Measurements from ENCODE around the gene CYRIA.
A peak's percentile ranks its signal among the peaks of the same experiment; 100 is the strongest.

The CYRIA gene

DNA sequence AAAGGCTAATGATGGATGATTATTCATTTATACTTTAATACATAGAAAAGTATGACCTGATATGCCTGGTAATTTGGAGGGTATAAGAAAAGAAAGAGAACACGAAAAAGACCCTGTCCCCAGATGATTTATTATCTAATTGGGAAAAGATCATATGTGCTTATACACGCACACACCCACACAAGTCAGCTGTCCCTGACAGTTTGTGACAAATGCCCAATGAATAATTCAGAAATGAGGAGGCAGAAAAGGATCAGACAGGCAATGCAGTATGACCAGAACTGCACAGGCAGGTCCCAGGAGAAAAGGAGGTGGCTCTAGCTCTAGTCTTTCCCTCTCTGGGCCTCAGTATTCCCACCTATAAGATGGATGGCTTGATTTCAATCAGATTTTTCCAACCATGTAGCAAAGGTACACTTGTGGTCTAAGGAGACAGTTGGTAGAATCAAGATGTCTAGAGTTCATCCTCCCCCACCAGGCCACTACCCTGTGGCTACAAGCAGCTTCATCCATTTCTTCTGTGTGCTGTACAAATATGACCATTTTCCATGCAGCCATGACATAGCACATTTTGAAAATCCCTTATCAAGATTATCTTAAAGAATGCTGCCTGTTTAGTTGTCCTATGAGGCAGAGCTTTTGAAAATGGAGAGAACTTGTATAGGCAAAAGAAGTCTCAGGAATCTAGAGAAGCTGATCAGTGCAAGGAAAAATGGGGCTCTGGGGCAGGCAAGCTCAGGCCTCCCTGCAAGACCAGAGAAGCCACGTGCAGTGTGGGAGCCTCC, 19.7 kb downstream of the CYRIA start:
- no peaks in the 10 kb centered on the region for H3K4me1 Mint-ChIP-seq
- H3K4me3 Mint-ChIP-seq: no peak overlapping the region
- no peak for DNase-seq
- no peak overlapping the region for H3K27ac Mint-ChIP-seq
- no peaks in the 10 kb centered on the region for H3K27me3 Mint-ChIP-seq
- ATAC-seq: no peak
- H3K9me3 Mint-ChIP-seq: no peaks in the 10 kb centered on the region

DNA sequence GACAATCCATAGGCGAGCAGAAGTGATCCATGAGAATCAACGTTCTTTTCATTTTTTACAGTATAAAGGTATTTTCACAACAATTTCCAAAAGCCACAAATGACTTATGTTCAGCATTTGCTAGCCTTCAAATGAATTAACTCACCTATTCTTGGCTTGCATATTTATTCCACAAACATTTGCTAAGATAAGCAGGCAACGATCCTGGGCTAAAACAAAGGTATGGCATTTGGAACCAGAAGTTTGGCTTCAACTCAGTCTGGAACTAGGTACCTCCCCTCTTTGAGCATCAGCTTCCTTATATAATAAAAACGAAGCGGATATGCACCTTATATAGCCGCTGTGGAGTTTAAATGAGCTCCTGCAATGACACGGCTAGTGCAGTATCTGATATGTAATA, 20.5 kb downstream of the CYRIA start:
- no peaks in the 10 kb centered on the region for H3K9me3 Mint-ChIP-seq
- H3K4me1 Mint-ChIP-seq: no peaks in the 10 kb centered on the region
- H3K27me3 Mint-ChIP-seq: no peaks in the 10 kb centered on the region
- no peak for ATAC-seq
- no peak overlapping the region for H3K27ac Mint-ChIP-seq
- no peak for DNase-seq
- no peak overlapping the region for H3K4me3 Mint-ChIP-seq

DNA sequence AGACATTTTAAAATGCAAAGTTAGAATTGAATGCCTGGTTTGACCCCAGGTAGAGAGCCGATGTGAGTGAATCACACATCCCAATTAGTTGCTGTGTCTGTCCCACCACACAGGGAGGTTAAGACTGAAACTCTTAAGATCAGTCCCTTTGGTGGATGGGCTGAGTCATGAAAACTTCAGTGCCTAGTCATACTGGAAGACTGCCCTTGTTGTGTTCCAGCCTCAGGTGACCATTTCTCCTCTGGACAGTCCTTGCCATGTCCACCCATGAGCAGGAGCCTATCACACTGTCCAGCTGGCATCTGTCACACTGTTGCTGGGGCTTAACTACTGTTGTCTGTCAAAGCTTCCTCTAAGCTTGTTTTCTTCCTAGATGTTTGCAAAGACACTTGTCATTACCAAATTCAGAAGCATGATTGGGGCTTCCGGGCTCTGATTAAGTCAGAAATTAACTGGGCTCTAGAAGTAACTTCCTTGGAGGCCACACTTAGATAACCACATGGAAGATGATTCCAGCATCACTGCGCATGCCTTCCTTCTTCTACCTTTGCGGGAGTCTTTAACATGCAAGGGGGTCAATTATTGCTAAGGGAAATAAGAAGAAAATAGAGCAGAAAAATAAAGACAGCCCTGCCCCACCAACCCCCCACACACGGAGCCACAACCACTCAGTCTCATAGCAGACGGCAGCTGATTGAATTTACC, 21.3 kb downstream of the CYRIA start:
- DNase-seq (no peak), ATAC-seq (no peak)
- H3K9me3 Mint-ChIP-seq: no peaks in the 10 kb centered on the region
- H3K4me3 Mint-ChIP-seq: no peak overlapping the region
- H3K4me1 Mint-ChIP-seq: no peaks in the 10 kb centered on the region
- no peaks in the 10 kb centered on the region for H3K27me3 Mint-ChIP-seq
- no peak overlapping the region for H3K27ac Mint-ChIP-seq

DNA sequence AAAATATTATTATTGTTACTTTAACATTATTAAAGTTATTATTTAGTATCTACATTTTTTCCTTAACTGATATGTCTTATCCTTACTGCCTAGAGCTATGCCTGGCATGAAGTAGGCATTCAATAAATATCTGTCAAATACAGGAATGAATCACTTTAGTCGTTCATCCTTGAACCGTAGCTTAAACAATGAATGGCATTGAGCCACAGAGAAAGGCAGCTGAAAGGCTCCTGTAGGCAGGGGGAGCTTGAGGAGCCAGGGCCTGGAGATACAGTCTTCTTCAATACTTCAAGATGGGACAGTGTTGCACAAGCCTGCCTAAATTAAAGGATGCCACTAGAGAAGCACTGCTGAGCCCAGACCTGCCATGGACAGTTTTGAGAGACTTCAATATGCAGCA, 22.5 kb downstream of the CYRIA start:
- ATAC-seq (no peak), DNase-seq (no peak)
- H3K27ac Mint-ChIP-seq: no peak overlapping the region
- no peak overlapping the region for H3K4me3 Mint-ChIP-seq
- H3K9me3 Mint-ChIP-seq: no peaks in the 10 kb centered on the region
- H3K27me3 Mint-ChIP-seq: peaks cover 2% of the 10 kb centered on the region
- H3K4me1 Mint-ChIP-seq: peaks cover 12% of the 10 kb centered on the region

DNA sequence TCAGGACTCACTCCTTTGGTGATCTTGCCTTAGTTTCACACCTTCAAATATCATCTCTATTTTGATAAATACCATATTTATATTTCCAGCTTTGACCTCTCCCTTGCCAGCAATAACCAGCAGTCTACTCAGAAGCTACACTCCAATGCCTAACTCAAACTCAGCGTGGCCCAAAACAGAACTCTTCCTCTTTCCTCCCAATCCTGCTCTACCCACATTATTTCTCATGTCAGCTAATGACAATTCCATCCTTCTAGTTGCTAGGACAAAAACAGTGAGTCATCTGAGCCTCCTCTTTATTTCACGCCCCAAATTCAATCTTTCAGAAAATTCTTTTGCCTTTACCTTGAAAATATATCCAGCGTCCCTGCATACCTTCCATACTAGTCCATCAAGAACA, 23.5 kb downstream of the CYRIA start:
- H3K4me3 Mint-ChIP-seq: no peak overlapping the region
- H3K27me3 Mint-ChIP-seq: peaks cover 8% of the 10 kb centered on the region
- no peaks in the 10 kb centered on the region for H3K9me3 Mint-ChIP-seq
- ATAC-seq (no peak), DNase-seq (no peak)
- peaks cover 17% of the 10 kb centered on the region for H3K4me1 Mint-ChIP-seq
- no peak overlapping the region for H3K27ac Mint-ChIP-seq

DNA sequence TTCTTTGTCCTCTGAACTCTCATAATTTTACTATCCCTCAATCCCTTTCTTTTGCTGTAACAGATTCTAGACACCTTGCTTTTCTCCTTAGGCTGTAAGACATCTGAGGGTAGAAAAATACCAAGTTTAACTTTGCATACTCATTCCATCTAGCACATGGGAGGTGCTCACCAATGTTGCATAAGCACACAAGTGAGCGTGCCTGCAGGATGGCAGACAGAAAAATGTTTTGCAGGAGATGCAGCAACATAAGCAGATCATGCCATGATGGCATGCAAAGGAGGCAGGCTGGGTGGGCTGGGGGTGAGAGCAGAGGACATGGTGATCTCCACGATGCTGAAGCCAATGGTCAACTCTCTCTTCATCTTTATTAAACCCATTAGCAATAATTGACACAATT, 24.1 kb downstream of the CYRIA start:
- DNase-seq (no peak), ATAC-seq (no peak)
- Mint-ChIP-seq H3K4me3 (no peak overlapping the region), H3K27ac (no peak overlapping the region), H3K27me3 (peaks cover 8% of the 10 kb centered on the region), H3K9me3 (no peaks in the 10 kb centered on the region), H3K4me1 (peaks cover 17% of the 10 kb centered on the region)

DNA sequence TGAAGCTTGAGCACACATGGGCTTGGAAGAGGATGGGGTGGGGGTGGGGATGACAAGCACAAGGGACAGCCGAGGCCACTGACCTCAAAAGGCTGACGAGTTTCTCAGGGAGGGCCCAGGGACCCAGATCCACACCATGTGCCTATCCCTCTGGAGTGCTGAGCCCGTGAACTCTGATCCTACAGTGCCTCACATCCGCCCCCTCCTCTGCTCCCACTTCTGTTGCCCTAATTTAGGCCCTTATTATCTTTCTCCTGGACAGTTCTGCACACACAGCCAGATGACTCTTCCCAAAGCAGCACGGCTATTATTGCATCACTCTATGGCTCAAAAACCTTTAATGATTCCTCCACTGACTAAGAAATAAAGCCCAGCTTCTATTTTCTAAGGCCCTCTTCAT, 24.8 kb downstream of the CYRIA start:
- H3K27me3 Mint-ChIP-seq: peaks cover 8% of the 10 kb centered on the region
- H3K27ac Mint-ChIP-seq: no peak overlapping the region
- no peak for ATAC-seq
- H3K4me3 Mint-ChIP-seq: no peak overlapping the region
- no peak for DNase-seq
- H3K4me1 Mint-ChIP-seq: peaks cover 17% of the 10 kb centered on the region
- H3K9me3 Mint-ChIP-seq: no peaks in the 10 kb centered on the region

DNA sequence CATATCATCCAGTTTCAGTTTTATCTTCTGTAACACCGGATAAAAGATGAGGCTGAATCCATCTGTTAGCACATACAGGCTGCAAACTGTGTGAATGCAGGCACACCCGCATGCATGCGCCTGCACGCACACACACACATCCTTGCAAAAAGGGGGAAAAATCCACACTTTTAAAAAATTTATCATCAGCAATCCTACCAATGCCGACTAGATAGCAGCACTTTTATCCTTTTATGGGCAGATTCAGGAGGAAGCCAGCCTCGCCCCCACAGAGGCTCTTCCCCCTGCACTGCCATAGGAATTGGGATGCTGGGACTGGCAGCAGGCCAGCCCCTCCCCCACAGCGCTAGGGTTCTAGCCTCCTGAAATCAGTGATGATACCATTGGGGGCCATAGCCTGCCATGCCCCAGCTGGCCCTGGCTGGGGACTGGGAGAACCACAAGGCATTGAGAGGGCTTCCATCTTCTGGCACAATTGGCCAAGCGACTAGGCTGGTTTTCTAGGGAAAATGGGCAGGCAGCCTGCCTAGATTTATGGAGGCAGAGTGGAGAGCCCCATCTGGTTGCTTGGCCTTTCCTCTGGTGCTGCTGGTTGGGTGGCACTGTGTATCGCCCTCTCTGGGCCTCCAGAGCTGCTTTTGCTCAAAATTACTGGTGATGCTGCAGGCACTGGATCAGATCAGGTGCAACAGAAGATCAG, 25.5 kb downstream of the CYRIA start:
- Mint-ChIP-seq H3K4me3 (no peak overlapping the region), H3K27ac (no peak overlapping the region), H3K9me3 (no peaks in the 10 kb centered on the region), H3K4me1 (peaks cover 17% of the 10 kb centered on the region), H3K27me3 (peaks cover 15% of the 10 kb centered on the region)
- no peak for ATAC-seq
- no peak for DNase-seq

DNA sequence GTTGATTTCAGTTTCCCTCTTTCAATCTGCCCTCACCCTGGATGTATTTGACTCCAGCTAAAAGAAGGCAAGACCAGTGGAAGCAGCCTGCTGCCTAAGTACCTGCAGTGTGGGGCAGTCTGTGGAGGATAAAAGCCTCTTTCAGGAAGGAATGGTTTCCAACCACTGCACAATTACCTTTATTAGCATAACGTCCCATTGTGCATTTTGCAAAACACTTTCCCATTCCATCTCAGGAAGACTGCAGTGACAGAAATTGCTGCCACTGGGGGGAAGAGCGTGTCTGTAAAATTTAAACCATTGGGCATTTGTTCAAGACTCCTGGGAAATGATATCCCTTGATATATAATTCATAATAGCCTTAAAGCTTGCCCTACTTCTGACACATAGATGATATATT, 26.2 kb downstream of the CYRIA start:
- DNase-seq (no peak), ATAC-seq (no peak)
- Mint-ChIP-seq H3K4me3 (no peak overlapping the region), H3K9me3 (no peaks in the 10 kb centered on the region), H3K27me3 (peaks cover 22% of the 10 kb centered on the region), H3K27ac (no peak overlapping the region), H3K4me1 (peaks cover 17% of the 10 kb centered on the region)

DNA sequence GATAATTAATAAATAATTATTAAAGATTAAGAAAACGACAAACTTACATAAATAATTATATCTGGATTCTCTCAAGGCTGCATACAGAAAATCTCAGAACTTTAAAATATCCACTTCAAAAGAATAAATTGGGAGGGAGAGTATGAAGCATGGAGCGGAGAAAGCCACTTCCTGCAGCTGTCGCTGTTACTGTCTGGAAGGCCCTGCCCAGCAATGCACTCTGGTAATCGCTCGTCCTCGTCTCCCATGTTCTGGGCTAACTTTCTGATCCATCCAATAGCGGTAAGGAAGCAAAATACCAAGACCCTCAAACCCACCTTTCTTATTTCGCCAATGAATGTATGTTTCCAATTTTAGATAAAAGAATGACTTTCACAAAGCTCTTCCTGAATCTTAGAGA, 26.7 kb downstream of the CYRIA start:
- H3K4me3 Mint-ChIP-seq: no peak overlapping the region

DNA sequence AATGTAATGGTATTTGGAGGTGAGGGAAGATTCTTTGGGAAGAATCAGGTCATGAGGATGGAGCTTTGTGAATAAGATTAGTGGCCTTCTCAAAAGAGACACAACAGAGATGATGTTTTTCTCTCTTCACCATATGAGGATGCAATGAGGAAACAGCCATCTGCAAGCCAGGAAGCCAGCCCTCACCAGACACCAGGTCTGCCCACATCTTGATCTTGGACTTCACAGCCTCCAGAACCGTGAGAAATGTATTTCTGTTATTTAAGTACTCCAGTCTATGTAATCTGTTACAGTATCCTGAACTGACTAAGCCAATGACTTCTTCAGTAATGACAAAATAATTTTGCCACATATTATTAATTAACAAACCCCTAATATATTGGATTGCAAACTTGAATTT, 28.3 kb downstream of the CYRIA start:
- DNase-seq (no peak), ATAC-seq (no peak)
- Mint-ChIP-seq H3K27ac (no peak overlapping the region), H3K27me3 (peaks cover 34% of the 10 kb centered on the region), H3K9me3 (no peaks in the 10 kb centered on the region), H3K4me3 (no peak overlapping the region), H3K4me1 (peaks cover 17% of the 10 kb centered on the region)

More for the DNA sequence above, 26.7 kb downstream of the CYRIA start:
- ATAC-seq: no peak
- Mint-ChIP-seq H3K27me3 (peaks cover 27% of the 10 kb centered on the region), H3K4me1 (peaks cover 17% of the 10 kb centered on the region), H3K27ac (no peak overlapping the region), H3K9me3 (no peaks in the 10 kb centered on the region)
- no peak for DNase-seq

DNA sequence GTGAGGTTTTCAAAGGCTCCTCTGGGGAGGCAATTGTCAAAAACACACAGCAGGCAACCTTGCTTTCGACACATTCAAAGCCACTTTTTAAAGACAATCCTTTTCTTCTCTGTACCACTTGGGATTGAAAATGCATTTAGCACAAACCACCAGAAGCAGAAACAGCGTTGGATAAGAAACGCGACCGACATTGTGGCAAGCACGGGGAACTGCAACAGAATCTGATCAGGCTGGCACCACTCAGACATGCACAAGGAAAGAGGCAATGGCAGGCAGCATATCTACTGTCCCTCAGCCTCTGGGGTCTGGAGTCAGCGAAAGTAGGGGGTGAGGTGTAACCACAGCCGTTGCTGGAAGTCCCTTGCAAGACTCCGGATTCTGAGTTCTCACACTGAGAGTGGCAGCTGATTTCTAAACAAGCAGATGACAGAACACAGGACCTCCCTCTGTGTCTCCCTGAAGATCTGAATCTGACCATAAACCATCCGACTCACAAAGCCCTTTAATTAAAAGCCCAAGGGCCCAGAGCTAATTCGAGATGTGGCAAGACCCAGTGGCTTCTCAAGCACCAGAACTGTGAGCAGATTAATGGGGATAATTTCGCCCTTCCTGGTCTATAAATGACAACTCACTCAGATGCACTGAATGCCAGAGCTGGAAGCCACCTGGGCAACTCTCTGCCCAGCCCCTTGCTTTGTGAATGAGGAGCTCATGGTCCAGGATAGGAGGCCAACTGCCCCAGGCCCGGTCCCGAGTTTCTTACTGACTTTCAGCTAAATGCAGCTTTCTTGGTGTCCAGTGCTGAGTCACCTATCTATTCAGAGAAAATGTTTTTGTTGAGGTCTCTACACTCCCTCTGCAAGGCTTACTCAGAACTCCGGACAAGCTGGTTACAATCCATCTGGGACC, 29.6 kb downstream of the CYRIA start:
- peaks cover 37% of the 10 kb centered on the region for H3K27me3 Mint-ChIP-seq
- no peaks in the 10 kb centered on the region for H3K9me3 Mint-ChIP-seq
- DNase-seq (no peak), ATAC-seq (peak; percentile 33)
- H3K4me1 Mint-ChIP-seq: peaks cover 17% of the 10 kb centered on the region
- H3K27ac Mint-ChIP-seq: no peak overlapping the region
- H3K4me3 Mint-ChIP-seq: no peak overlapping the region

DNA sequence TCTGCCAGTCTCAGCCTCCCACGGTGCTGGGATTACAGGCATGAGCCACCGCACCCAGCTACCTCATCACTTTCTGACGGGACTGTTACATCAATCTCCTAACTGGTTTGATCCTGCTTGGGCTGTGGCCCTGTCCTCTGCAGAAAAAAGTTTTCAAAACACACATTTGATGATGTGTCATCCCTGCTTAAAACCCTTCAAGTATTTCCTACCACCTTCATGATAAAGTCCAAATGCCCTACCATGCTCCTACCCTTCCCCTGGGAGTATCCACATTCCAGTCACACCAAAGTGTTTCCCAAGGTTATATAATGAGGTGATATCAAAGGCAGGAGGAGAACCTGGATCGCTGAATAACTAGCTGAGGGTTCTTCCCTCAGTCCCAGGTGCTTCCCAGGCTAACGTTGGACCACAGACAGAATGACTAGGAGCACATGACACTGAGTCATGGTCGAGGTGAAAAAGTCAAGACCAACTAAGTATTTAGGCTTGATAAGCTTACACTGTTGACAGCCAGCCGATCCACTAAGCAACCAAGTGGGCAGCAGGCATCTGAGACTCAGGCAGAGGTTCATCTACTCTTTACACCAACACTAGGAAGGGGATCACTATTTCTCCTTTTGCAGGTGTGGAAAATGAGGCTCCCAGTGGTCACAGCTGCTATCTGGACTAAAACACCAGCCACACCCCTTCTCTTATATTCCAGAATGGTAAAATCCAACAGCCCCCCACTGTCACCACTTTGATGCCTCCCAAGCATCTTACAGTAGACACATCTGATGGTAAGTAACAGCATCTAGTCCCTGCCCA, 31.8 kb downstream of the CYRIA start:
- H3K27me3 Mint-ChIP-seq: peaks cover 59% of the 10 kb centered on the region
- DNase-seq: no peak
- no peak overlapping the region for H3K27ac Mint-ChIP-seq
- no peak for ATAC-seq
- H3K4me3 Mint-ChIP-seq: no peak overlapping the region
- H3K9me3 Mint-ChIP-seq: no peaks in the 10 kb centered on the region
- H3K4me1 Mint-ChIP-seq: peaks cover 12% of the 10 kb centered on the region

DNA sequence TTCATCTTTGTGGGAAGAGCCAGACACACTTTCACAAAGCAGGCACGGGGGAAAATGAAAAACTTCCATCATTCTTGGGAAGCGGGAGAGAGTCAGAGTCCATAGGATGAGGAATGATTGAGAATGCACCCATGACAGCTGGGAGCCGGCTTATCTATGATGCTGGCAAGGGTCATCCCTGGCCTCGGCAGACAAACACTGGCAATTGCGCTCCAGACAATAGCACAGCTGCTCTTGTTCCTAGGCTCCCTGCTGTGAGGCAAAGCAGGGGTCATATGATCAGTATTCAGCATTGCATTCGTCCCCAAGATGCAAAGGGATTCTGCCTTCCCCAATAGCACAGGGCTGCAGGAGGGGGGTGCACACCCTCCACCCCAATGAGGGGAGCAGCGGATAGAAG, 33.0 kb downstream of the CYRIA start:
- Mint-ChIP-seq H3K27ac (no peak overlapping the region), H3K9me3 (no peaks in the 10 kb centered on the region), H3K4me3 (no peak overlapping the region), H3K4me1 (no peaks in the 10 kb centered on the region), H3K27me3 (peaks cover 56% of the 10 kb centered on the region)
- DNase-seq (no peak), ATAC-seq (no peak)

DNA sequence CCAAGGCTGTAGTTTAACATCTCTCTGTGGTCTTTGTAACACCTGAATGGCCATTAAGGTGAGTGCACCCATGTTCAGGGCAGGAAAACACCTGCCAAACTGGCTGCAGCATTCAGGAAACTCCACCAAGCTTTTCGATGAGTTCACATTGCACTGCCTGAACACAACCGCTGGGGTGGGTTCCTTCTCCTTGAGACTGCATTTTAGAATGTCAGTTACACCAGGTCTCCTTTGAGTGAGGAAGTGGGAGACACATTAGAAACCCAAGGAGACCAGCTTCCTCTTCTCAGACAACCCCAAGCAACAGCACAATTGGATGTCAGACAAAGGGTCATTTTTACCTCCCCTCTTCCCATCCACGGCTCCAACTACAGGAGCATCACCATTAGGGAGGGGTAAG, 35.2 kb downstream of the CYRIA start:
- Mint-ChIP-seq H3K4me1 (peaks cover 7% of the 10 kb centered on the region), H3K9me3 (no peaks in the 10 kb centered on the region), H3K27ac (no peak overlapping the region)

More for the DNA sequence above, 35.2 kb downstream of the CYRIA start:
- DNase-seq (no peak), ATAC-seq (no peak)
- no peak overlapping the region for H3K4me3 Mint-ChIP-seq
- peaks cover 63% of the 10 kb centered on the region for H3K27me3 Mint-ChIP-seq

Measured in stimulated activated naive CD8-positive, alpha-beta T cell treated with anti-CD3 and anti-CD28 coated beads, Interleukin-15, amount 100 ng/mL, for 72 hours (primary cell).